T-helper 9 cell (primary cell): Measurements from ENCODE around the gene EVC.
"Not testable (repeated sequence)": the region's sequence is repeated elsewhere in the genome, so short reads cannot be mapped to it uniquely, and the experiment has no call there.

Experiments used
- DNase-seq: peaks from one replicate; pipeline ENCODE4 v3.0.0-alpha.2; 2020

EVC gene

DNA sequence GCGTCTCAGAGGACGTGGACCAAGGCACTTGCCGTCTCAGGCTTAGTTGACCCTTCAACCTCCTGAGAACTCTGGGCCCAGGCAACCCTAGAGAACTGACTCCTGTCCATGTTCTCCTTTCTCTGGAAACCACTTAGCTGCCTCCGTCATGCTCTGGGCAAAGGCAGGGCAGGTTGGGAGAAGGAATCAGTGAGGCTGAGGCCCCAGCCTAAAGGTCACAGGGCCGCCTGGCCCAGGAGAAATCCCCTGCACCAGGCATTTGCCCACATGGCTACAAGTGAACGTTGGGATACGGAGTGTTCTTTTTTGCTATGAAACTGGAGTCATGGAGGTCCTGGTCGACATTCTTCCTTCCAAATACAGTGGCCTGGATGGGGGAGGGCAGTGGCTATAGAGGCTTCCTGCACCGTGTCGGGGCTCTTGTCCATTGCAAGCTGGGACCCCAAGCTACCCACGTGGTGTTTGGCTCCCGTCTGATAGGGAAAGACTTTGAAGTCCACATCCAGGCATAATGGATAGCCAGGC is 105.9 kb downstream of the EVC start:
- DNase-seq, result no peak

DNA sequence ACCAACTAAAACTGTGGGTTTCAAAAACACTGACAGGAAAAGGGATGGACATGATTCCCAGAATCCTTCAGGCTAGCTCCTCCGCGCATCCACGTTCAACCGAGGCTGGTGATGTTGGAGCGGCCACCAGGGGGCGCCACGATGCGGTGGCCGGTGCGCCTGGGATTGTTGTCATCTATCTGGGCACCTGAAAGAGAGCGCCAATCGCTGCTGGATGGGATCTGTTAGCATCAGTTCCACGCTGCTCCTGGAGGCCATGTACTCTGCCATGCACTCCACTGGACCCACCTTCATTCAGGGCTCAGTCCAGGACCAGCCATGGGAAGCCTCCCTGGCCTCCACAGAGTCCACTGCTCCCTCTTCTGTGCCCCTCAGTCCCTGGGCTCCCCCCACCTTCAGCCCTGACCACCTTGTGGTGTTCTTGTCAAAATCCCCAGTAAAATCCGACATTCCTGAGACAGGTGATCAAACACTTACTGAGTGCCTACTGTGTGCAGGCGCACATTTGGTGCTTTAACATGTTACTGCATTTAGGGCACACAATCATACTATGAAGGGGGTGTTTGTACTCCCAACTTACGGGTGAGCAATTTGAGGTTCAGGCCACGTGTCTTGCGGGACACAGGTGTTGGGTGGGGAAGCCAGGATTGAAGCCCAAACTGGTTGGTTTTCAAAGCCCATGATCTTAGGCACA is 110.8 kb downstream of the EVC start:
- DNase-seq, result no peak

DNA sequence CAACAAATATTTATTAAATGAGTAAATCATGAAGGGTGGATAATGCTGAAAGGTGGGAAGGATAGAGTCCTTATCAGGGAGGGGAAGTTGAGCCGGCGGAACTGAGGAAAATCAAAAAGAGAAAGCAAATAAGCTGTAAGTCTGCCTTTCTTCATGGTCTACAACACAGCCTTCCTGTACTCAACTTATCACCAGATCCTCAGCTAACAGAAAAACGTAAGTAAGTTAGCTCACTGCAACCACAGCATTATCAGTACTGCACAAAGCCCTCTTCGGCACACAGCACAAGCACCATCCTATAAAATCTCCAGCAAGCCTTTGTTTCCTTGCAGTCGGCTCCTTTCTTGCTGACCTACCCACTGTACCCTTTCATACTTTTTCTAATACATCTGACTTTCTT is 111.6 kb downstream of the EVC start:
- DNase-seq, result no peak

DNA sequence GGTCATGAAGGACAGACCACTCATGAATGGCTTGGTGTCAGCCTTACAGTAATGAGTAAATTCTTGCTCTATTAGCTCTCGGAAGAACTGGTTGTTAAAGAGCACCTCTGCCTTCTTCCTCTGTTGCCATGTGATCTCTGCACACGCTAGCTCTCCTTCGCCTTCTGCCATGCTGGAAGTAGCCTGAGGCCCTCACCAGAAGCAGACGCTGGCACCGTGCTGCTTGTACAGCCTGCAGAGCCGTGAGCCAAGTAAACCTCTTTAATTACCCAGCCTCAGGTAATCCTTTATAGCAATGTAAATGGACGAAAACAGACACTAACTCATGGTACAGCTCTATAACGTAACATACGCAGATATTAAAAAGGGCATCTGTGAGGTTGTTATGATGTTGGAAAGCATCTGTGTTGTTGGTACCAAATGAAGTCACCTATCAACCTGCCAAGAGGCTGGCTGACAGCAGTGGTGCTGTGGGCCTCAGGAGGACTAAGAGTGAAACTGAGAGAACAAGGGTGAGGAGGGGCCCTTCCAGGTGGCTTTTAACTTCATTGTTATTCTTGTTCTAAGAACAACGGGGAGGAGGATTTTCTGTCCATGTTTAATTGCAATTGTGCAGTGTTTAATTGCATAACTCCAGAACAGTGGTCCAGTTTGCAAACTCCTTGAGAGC is 112.7 kb downstream of the EVC start:
- DNase-seq, result no peak

DNA sequence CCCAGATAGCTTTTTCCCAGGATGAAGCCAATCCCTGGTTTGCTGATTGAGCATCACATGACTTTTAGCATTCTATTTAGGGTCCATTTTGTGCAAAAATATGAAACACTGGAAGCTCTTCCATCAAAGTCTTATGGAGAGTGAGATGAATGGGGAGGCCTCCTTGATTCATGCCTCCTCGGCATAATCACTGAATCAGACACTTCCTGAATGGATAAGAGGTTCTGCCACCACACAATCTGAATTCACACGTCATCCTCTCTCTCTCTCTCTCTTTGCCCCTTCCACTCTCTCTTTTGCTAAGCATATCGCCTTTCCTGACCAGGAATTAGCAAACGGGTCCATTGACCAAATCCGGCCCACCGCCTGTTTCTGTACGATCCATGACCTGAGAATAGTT is 113.2 kb downstream of the EVC start:
- no peak for DNase-seq

DNA sequence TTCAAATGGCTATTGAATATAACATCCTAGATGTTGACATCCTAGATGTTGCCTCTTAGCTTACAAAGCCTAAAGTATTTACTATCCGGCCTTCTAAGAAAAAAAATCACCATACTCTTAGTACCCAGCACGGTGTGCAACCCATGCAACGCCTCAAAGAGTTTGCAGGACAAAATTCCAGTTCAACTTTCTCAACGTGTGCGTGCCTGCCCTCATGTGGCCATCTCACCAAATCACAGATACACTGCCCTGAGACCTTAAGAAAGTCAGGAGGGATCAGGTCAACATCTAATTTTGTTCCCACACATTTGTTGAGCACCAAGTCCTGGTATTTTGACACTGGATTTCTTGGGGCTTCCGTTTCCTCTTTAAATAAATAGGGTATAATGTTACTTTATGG is 113.6 kb downstream of the EVC start:
- DNase-seq, result no peak

DNA sequence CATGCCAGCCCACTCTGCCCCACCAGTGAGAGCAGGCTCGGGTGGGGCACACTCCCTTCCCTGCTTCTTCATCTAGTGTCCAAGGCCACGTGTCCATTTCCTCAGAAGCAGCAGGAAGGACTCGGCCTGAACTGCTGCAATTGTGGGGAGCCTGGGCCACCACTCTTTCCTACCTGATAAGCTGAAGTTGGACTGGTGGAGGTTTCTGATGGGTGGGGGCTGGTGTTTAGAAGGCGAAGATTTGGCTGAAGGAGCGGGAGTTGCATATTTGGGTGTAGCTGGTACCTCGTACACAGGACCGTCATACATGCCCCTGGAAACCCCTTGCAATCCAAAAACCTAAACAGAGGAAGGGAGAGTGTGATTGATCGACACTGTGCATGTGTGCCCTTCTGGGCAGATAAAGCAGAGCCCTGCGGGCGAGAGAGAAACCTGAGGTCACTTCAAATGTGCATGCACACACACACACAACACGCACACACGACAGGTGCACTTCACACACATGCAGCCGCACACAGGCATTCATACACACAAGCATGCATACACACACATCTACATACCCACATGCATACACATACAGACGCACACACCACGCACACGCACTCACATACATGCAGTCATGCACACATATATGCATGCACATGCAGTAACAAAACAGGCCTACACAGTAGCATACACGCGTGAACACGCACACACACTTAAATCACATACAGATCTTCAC is 114.5 kb downstream of the EVC start:
- no peak for DNase-seq

DNA sequence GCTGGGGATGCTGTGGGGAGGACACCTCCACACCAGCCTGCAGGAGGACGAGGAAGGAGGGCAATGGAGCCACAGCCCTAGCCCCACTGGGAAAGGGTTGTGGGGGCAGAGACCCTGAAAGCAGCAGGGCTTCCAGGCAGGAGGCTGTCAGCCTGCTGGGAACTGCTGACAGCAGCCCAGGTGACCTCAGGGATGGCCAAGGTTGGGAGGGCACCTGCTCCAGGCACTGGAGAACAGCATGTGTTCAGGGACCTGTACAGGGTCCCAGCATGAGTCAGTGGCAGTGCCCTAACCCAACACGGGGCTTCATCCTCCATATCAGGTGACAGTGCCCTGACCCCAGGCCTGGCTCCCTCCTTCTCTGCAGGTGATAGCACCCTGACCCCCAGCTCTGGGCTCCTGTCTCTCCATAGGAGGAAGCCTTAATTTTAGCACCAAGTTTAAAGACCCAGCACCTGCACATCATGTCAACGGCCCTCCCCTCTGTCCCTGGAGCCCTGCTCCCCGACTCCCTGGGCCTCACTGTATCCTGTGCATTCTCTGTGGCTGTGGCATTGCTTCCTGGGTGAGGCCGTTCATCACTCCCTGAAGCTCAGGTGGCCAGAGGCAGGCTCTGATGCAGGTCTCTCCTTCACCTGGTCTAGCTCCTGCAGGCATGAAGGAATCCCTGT is 115.6 kb downstream of the EVC start:
- DNase-seq, result no peak

DNA sequence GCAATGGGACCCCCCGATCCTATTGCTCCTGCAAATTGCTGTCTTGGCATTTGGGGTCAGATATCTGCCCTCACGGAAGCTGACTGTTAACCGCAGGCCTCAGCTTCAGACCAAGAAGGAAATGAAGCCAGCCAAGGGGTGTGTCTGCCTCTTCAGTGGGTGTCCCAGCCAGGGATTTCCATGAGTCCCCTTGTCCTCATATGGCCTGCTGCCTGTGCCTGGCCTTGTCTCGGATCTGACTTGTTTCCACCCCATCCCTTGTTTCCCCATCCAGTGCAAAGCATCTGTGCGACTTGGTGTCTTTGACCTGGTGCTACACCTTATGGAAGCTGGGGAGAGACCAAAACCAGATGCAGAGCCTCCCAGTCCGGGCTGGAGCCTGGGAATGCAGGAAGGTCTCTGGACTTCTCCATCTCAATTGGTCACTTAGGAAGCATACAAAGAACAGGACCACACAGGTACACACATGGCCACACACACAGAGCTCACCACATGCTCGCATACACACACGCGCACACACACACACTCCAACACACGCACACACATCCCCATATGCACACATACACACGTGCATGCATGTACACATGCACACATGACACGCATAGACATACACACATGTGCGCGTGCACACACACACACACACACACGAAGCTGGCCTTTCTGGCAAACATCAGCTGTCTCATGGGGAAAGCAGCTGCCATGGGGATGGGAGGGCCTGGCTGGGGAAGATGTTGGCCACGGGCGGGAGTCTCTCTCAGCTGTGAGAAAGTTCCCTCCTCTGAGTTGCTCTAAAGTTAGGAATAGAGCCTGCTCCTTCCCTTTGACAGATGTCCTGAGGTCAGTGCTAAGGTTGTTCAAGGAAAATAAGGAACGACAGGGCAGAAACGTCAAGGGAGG is 116.4 kb downstream of the EVC start:
- DNase-seq, result no peak

DNA sequence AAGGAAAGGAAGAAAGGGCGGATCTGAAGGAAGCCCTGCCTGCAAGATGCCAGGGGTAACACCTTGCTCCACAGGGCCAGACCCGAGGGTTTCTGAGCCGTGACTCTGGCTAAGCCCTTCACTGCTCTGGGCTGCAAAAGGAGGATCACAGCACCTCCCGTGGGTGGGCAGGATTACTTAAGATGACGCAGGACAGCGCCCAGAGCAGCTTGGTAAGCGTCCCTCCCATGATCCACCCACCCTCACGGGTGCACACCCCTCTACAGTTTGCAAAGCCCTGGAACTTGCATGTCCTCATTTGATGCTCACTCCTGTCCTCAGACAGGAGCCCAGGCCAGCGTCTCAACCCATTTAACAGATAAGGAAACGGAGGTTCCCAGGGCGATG is 117.0 kb downstream of the EVC start:
- no peak for DNase-seq

DNA sequence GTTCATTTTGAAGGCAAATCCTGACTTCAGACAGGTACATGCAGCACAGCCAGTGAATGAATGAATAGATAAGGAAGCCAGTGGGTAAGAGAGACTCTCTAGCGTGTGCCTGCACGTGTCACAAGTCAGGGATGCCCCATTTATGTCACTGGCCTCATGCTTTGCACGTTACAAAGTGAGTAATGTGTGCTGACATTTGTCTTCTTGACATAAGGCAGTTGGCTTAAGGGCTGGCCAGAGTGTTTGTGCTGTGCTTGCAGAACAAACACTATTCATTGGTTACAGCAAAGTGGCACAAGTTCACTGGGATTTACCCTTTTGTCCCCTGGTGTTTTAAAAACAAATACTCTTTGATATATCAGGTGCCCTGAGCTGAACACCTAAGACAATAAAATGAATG is 125.9 kb downstream of the EVC start:
- DNase-seq, result no peak

DNA sequence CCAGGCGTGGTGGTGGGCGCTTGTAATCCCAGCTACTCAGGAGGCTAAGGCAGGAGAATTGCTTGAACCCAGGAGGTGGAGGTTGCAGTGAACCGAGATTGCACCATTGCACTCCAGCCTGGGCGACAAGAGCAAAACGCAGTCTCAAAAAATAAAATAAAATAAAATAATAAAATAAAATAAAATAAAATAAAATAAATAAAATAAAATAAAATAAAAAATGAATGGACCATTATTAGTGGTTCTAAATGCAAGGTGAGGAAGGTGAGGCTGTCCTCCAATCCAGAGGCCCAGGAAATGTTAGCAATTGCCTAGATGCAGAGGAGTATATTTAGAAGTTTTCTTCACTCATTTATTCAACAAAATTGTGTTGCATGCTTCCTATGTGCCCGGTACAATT is 126.5 kb downstream of the EVC start:
- DNase-seq, result not testable (repeated sequence)

DNA sequence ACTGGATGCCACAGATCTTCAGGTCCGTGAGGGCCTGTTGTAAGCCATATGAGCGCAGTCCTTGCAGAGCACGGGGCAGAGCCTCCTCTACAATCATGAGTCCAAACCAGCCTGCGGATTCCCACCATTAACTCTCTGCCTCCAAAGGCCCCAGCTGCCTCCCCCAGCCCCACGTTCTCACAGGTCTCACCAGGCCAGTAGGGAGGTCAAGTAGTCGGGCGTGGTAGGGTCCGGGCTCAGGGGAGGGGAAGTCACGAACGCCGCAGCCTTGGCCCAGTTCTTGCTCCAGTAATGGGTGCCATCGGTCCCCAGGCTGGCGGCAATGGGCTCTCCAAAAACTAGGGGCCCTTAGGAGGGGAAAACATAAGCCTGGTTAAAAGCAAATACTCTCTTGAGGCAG is 128.3 kb downstream of the EVC start:
- DNase-seq, result no peak

DNA sequence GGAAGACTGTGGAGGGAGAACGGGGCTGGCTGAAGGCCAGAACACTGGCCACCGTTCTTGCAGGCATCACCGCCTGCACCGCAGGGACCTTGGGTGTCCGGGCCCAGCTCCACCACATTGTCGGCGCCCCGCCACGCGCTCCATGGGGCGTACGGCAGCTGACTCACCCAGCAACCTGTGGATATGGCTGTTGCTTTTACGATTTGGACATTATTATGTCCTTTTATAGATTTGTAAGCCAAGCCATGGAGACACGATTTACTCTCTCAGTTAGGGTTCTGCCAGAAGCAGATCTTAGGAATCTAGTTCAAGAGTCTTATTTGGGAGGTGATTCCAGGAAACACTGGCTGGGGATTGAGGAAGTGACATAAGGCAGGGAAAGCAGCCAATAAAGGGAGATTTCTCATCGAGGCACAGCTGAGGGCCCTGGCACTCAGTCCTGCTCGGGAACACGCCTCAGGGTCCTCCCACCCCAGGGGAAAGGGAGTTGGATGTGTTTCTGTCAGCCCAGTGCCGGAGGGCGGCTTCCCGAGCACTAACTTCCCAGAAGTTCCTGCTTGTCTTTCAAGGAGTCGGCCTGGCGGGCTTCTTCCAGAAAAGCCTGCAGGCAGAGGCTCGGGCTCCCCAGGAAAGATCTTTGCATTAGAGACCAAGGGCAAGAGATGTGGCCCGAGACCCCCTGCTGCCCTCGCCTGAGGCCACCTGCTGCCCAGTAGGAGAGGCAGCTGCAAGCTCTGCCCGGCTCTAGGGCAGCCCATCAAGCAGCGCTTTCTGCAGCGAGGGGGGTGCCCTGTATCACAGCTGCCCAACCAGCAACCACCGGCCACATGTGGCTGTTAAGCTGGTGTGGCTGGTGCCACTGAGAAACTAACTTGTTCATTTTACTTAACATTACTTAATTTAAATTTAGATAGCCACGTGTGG is 129.0 kb downstream of the EVC start:
- DNase-seq, result no peak

DNA sequence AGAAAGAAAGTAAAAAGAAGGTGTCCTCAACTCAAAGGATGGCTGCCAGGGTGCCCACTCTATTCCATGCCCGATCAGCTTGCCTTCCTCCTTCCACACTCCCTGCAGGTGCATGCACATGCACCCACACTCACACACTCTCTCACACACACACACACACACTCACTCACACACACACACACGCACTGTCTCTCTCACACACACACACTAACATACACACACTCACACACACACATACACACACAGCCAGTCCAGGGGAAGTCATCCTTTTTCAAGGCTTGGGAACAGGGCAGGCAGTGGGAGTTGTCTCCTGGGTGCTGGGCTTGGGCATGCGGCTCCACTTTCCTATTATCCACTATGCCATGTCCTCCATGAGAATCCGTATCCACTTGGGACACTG is 131.5 kb downstream of the EVC start:
- no peak for DNase-seq

DNA sequence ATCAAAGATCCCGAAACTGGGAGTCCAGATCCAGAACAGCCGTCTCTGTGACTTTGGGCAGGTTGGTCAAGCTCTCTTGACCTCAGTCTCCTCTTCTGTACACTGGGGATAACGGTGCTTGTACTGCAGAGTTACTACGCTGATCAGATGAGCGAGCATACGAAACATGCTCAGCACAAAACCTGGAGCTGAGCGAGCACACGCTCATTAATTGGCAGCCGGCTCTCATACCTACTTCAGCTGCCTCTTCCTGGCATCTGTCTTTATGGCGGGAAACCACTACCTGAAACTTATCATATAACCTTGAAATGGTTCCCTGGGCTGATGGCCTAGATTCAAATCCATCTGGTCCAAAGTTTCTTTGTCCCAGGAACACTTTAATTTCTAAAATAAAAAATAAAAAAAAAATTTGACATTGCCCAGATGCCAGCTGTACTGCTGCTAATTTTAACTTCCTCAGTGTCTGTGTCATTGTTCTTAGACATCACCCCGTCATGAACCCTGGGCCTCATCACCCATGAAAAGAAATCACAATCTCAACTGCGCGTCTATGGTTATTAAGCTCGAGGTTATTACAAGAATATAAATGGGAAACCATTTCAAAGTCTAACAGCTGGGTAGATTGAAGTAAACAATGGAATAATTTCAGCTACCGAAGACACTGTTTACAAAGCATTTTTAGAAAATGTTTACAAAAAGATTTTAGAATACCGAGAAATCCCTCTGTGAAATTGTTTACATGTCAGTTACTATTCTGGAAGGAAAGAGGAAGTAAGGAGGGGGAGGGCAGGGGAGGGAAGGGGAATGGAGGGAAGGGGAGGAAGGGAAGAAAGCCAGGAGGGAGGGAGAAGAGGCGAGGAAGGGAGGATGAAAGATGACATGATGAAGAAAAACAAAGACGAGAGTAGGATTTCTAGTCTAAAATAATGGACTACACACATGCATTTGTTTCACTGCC is 132.9 kb downstream of the EVC start:
- DNase-seq, result no peak

DNA sequence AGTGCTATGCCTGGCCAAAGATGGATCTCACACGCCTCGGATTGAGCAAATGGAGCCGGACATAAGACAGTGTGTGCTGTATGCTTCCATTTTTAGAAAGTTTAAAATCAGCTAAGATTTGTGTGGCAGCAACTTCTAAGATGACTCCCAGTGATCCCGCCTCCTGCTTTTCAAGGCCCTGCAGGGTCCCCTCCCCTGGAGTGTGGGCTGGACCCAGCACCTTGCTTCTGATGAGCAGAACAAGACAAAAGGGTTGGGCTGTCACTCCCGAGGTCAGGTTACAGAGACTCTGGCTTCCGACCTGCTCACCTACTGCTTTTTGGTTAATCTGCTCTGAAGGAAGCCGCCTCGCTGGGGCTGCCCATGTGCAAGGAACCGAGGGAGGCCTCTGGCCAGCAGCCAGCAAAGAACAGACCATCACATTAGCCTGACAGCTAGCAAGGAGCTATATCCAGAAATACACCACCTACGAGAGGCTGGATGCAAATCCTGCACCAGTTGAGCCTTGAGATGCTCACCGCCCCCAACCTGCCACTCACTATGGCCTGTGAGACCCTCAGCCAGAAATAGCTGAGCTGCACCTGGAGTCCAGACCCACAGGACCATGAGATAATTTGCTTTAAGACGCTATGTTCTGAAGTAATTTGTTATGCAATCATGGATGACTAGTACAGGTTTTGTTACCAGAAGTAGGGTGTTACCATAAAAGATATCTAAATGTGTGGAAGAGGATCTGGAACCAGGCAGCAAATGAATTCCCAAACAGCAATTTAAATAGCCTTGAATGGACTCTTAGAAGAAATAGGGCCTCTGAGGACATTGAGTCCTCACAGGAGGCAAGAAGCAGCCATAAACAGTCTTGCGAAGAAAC is 134.3 kb downstream of the EVC start:
- DNase-seq, result no peak

DNA sequence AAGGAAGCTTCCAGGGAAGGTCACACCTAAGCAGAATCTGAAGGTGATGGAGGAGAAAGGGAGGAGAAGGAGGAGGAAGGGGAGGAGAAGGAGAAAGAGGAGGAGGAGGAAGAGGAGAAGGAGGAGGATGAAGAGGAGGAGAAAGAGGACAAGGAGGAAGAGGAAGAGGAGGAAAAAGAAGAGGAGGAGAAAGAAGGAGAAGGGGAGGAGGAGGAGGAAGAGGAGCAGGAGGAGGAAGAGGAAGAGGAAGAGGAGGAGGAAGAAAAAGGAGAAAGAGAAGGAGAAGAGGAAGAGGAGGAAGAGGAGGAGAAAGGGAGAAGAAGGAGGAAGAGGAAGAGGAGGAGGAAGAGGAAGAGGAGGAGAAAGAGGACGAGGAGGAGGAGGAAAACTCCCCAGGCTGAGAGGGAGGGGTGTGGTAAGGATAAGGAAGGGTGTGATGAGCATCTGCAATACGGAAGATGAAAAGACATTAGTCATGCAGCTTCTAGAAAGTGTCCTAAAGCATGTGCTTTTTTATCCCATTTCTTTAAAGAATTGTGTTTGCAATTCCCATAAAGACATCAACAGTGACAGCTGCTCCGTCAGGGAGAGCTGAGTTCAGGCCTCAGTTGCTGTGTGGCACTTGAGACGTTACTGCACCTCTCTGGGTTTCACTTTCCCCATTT is 140.8 kb downstream of the EVC start:
- DNase-seq, result no peak
